Heart left ventricle (tissue), 16 donors: ENCODE measurements around the gene LYSMD1. TPM values are rescaled to one million over a fixed set of nuclear protein-coding genes. Genes with fewer than 3 reads are reported as not detected.
"Not testable (repeated sequence)": the region's sequence is repeated elsewhere in the genome, so short reads cannot be mapped to it uniquely, and the experiment has no call there.

Source experiments
- ATAC-seq, 4 donors: fragments of 200-7000 bp; cut with Tn5 transposase; one replicate each; pipeline ENCODE4 v1.9.1; 2020 to 2022; ENCODE audit warnings: moderate library complexity in 4 of 4, mild to moderate bottlenecking in 3 of 4, moderate number of reproducible peaks in 1 of 4
- DNase-seq, 5 donors: peaks; one replicate each; pipeline ENCODE4 v3.0.0-alpha.2; 2020
- H3K27ac ChIP-seq, 12 donors: fragments of 200-600 bp; sonication (generic) in 4 of 12; one replicate each; pipeline versions ENCODE4 v1.5.0 to v1.8.0; 2016 to 2022; ENCODE audit warnings: mild to moderate bottlenecking in 2 of 12
- H3K27me3 ChIP-seq, 9 donors: fragments of 200-600 bp; sonication (generic) in 2 of 9; one replicate each; pipeline versions ENCODE4 v1.5.1 to v1.8.0; 2016 to 2022; ENCODE audit warnings: mild to moderate bottlenecking in 3 of 9
- H3K36me3 ChIP-seq, 9 donors: fragments of 200-600 bp; sonication (generic) in 2 of 9; one replicate each; pipeline versions ENCODE4 v1.5.0 to v1.8.0; 2018 to 2022; ENCODE audit warnings: mild to moderate bottlenecking in 2 of 9
- H3K4me1 ChIP-seq, 12 donors: fragments of 200-600 bp; sonication (generic) in 4 of 12; one replicate each; pipeline versions ENCODE4 v1.5.0 to v1.8.0; 2016 to 2022; ENCODE audit warnings: mild to moderate bottlenecking in 3 of 12
- H3K4me3 ChIP-seq, 12 donors: fragments of 200-600 bp; sonication (generic) in 4 of 12; one replicate each; pipeline versions ENCODE4 v1.5.0 to v1.8.0; 2017 to 2022; ENCODE audit warnings: mild to moderate bottlenecking in 9 of 12, moderate library complexity in 4 of 12
- H3K9me3 ChIP-seq, 12 donors: fragments of 200-600 bp; sonication (generic) in 4 of 12; one replicate each; pipeline versions ENCODE4 v1.5.0 to v1.8.0; 2016 to 2022; ENCODE audit warnings: mild to moderate bottlenecking in 1 of 12
- POLR2A ChIP-seq, 2 donors: fragments of 450-650 bp; IDR thresholded peaks; one replicate each; pipeline ENCODE4 v1.6.1; 2017; ENCODE audit warnings: antibody characterized with exemption in 2 of 2, mild to moderate bottlenecking in 2 of 2, moderate library complexity in 2 of 2
- WGBS, 4 donors: extraction: QIAGEN DNeasy Blood & Tissue Kit in 2 of 4; methylation state at CpG; one replicate each; pipeline versions ENCODE4 v1.1.5 to v1.1.7; 2013 to 2018; 5-methylcytosine and 5-hydroxymethylcytosine counted together
- intact Hi-C, 10 donors: fragments of 100-400 bp; cut with DNase I; formaldehyde crosslinking; loops; one replicate each; pipeline versions ENCODE4 v1.11.1 to v1.14.2; 2022
- polyA plus RNA-seq, 2 donors: library from polyadenylated mRNA; stranded (reverse); fragments of 200-250 nt; gene quantifications; one replicate each; pipeline ENCODE4 v1.2.3, GENCODE V29; 2013
- total RNA-seq, 9 donors: library from RNA; depleted of rRNA in 2 of 9; stranded (reverse); fragments of >200 nt in 2 of 9; fragmentation: NEBNext Ultra II Directional in 3 of 9; extraction: Animal tissue kit (Norgen Biotek cat#: 25700) in 3 of 9; gene quantifications; one replicate each; pipeline versions ENCODE4 v1.1.0 to v1.2.4, GENCODE V29; 2016 to 2023
- TF ChIP-seq, protein P1 (sequence below), 12 donors: fragments of 200-600 bp; sonication (generic) in 4 of 12; IDR thresholded peaks; one replicate each; pipeline versions ENCODE4 v1.5.0 to v1.8.0; 2018 to 2022; ENCODE audit warnings: antibody characterized with exemption in 12 of 12, mild to moderate bottlenecking in 5 of 12
- donor health status: ischemic (EF 13 %, LVEDD 7.1; RV severe dilation, severe dysfunction).
- donor health status: healthy with polysubstance abuse.
- donor health status: DM: no; HTN: yes; CAD: no.
- donor health status: DM: no; HTN: no; CAD: no.
- donor health status: ischemic (EF 25% LVEDD 6.9; RV normal size, moderate dysfunction).
- donor health status: ischemic (EF 25% LVEDD 5.7; RV mildly dilated, moderate dysfunction).
- donor health status: healthy.
- donor health status: DM: yes; HTN: yes; CAD: no.
- donor health status: ischemic (EF 35%, LVEDD 5.7; RV mildly dilated, moderate dysfunction).
- donor health status: nonischemic (EF 11% LVEDD 7.7; RV severe dilation, severe dysfunction).
- donor health status: DM: yes; HTN: yes; CAD: no.
- donor health status: PGD.
- donor health status: ischemic (EF 29% LVEDD 5.4; RV normal size, mild dysfunction).
- donor health status: nonischemic (EF 23%, LVEDD 6.1; RV moderate dilation, normal function).

The LYSMD1 gene
- total and polyA plus RNA-seq, 11 donors = 6.8 to 26.8 (median 13.0) TPM

- Histone ChIP-seq H3K4me1 (peaks cover 0 to 42% (median 18%) of the 10 kb centered on the region in 12 donors), H3K9me3 (no peaks in the 10 kb centered on the region), H3K36me3 (no peaks in the 10 kb centered on the region), H3K4me3 (no peak overlapping the region), H3K27me3 (no peaks in the 10 kb centered on the region), H3K27ac (no peak overlapping the region)
- peak in 1 of 5 donors; percentile 15 for DNase-seq
- 76 to 86% (median 80%) methylated on average over 7 of the region's 7 CpGs for WGBS, 4 donors
- no peak for ATAC-seq
- intact Hi-C loops = loop anchor here in 5 of 10 donors (5.0 to 10.0 kb wide), 4 partner anchors 60 to 213 kb away; partner anchors contain the start of genes PSMD4 (in 2 of the 5) and RFX5 (in 1 of the 5)
- TF ChIP-seq, protein P1, sequence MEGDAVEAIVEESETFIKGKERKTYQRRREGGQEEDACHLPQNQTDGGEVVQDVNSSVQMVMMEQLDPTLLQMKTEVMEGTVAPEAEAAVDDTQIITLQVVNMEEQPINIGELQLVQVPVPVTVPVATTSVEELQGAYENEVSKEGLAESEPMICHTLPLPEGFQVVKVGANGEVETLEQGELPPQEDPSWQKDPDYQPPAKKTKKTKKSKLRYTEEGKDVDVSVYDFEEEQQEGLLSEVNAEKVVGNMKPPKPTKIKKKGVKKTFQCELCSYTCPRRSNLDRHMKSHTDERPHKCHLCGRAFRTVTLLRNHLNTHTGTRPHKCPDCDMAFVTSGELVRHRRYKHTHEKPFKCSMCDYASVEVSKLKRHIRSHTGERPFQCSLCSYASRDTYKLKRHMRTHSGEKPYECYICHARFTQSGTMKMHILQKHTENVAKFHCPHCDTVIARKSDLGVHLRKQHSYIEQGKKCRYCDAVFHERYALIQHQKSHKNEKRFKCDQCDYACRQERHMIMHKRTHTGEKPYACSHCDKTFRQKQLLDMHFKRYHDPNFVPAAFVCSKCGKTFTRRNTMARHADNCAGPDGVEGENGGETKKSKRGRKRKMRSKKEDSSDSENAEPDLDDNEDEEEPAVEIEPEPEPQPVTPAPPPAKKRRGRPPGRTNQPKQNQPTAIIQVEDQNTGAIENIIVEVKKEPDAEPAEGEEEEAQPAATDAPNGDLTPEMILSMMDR (IDR thresholded peaks at IDR 0.05) = no peak
- no peak for TF ChIP-seq POLR2A (IDR thresholded peaks at IDR 0.05)
Measured at GRCh38 chr1:151192047-151192446, 26.3 kb upstream of the LYSMD1 start.

GRCh38 chr1:151189637-151190445 is 24.1 kb upstream of the LYSMD1 start, which contains the start of gene VPS72:
TSS of gene VPS72 (minus strand) at chr1:151190197. CDS start at chr1:151190121, 76 bp downstream.
- peak within 1 kb of the TSS; percentile 45 to 90 (median 80) for H3K27ac ChIP-seq
- peak; percentile 86 to 90 (median 88) for DNase-seq
- H3K27me3 ChIP-seq = no peaks in the 10 kb centered on the region
- ATAC-seq = peak; percentile 93 to 98 (median 98)
- peaks cover 0 to 32% (median 18%) of the 10 kb centered on the region in 12 donors for H3K4me1 ChIP-seq
- intact Hi-C loops = loop anchor here in 5 of 10 donors (5.0 to 10.0 kb wide), 5 partner anchors 45 to 215 kb away; partner anchors contain the start of genes PSMD4 (in 2 of the 5) and RFX5 (in 1 of the 5)
- H3K4me3 ChIP-seq = peak within 1 kb of the TSS; percentile 54 to 95 (median 82)
- H3K36me3 ChIP-seq = peaks cover 0 to 19% (median 11%) of the 10 kb centered on the region in 9 donors
- H3K9me3 ChIP-seq = no peaks in the 10 kb centered on the region
- 0 to 1% (median 1%) methylated on average over 42 of the region's 42 CpGs for WGBS, 4 donors
- peak in 1 of 2 donors; percentile 57 for TF ChIP-seq POLR2A (IDR thresholded peaks at IDR 0.05)
- TF ChIP-seq, protein P1 (IDR thresholded peaks at IDR 0.05) = peak in 3 of 12 donors; percentile 2 to 24 (median 7)

GRCh38 chr1:151188667-151189066 is 23.0 kb upstream of the LYSMD1 start:
- Histone ChIP-seq H3K4me3 (peak overlapping the region in 9 of 12 donors; percentile 71 to 95 (median 85)), H3K4me1 (peaks cover 0 to 32% (median 18%) of the 10 kb centered on the region in 12 donors), H3K27ac (peak overlapping the region in 1 of 12 donors; percentile 17), H3K36me3 (peaks cover 3 to 31% (median 23%) of the 10 kb centered on the region in 9 donors)
- WGBS, 4 donors = 77 to 81% (median 78%) methylated on average over 8 of the region's 8 CpGs
- H3K27me3 ChIP-seq, ATAC-seq, H3K9me3 ChIP-seq, DNase-seq: not testable (repeated sequence)
- intact Hi-C loops = loop anchor here in 1 of 10 donors (10.0 kb wide), 1 partner anchor 46 kb away; no protein-coding TSS in a partner anchor

DNA sequence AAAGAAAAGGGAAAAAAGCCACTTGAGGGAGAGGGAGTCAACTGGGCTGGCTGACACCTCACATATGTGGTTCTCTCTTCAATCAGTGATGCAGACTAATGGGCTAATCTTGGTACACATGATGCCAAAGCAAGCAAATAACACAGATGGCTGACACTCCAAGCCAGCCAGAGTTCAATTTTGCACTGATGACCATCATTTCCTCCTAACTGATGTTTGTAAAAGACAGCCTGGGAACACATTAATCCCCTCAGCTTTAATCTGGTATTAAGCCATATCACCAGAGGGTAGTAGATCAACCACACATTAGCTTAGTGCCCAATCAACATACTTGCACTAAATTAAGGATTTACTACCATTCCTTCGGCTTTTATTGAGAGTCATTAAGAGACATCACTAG is 21.5 kb upstream of the LYSMD1 start:
- no peak overlapping the region for H3K4me3 ChIP-seq
- no peak for DNase-seq
- TF ChIP-seq, protein P1 (IDR thresholded peaks at IDR 0.05) = no peak
- no peak for TF ChIP-seq POLR2A (IDR thresholded peaks at IDR 0.05)
- intact Hi-C loops = loop anchor here in 1 of 10 donors (10.0 kb wide), 1 partner anchor 48 kb away; no protein-coding TSS in a partner anchor
- H3K27me3 ChIP-seq = no peaks in the 10 kb centered on the region
- peaks cover 0 to 32% (median 18%) of the 10 kb centered on the region in 12 donors for H3K4me1 ChIP-seq
- no peaks in the 10 kb centered on the region for H3K9me3 ChIP-seq
- no peak overlapping the region for H3K27ac ChIP-seq
- 87 to 95% (median 92%) methylated on average over 1 of the region's 1 CpG for WGBS, 4 donors
- ATAC-seq = no peak
- peaks cover 3 to 45% (median 38%) of the 10 kb centered on the region in 9 donors for H3K36me3 ChIP-seq
